Activated effector memory CD4-positive, alpha-beta T cell treated with Interleukin-2 at 50 U/mL for 16 hours (primary cell): Measurements from ENCODE around the gene SARDH.
"Not testable (repeated sequence)": the region's sequence is repeated elsewhere in the genome, so short reads cannot be mapped to it uniquely, and the experiment has no call there.

Experiments used
- DNase-seq: peaks from one replicate; pipeline ENCODE4 v3.0.0-alpha.2; 2020

The SARDH gene

GRCh38 chr9:133754688-133755227 lies 16.6 kb upstream of the SARDH start:
- no peak for DNase-seq

GRCh38 chr9:133754187-133754586 lies 16.0 kb upstream of the SARDH start:
- DNase-seq = no peak

GRCh38 chr9:133752739-133753446 lies 14.7 kb upstream of the SARDH start:
- DNase-seq = no peak

DNA sequence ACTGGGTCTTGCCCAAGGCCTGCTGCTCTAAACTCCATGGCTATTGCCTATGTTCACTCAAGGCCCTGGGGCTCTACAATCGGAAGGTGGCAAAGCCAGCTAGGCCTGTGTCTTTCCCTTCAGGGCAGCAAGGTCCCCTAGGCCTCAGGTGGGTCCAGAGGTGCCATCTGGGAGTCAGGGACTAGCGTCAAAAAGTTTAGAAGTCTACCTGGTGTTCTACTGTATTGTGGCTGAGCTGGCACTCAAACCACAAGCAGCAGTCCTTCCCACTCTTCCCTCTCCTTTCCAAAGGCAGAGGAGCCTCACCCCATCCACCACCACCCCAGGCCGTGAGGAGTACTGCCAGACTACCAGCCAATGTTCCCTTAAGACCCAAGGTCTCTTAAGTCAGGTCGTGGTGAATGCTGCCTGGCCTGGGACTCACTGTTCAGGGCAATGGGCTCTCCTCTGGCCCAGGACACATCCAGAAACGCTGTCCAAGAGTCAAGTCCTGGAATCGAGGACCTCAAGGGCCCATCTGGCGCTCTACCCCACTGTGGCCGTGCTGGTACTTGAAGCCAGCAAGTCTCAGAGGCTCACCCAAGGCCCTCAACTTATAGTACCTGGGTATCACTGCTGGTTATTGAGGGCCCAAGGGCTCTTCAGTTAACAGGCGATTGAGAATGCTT lies 13.0 kb upstream of the SARDH start:
- no peak for DNase-seq

DNA sequence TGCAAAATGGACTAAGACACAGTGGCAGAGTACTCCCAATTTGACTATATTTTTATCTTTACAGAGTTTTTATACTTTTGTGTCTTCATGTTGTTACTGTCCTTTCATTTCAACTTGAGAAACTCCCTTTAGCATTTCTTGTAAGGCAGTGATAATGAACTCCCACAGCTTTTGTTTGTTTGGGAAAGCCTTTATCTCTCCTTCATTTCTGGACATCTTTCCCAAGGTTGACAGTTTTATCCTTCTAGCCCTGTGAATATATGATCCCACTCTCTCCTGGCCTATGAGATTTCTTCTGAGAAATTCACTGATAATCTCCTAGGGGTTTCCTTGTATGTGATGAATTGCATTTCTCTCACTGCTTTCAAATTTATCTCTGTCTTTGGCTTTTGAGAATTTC lies 9.2 kb upstream of the SARDH start:
- no peak for DNase-seq

GRCh38 chr9:133744528-133744927 lies 6.4 kb upstream of the SARDH start:
- not testable (repeated sequence) for DNase-seq

DNA sequence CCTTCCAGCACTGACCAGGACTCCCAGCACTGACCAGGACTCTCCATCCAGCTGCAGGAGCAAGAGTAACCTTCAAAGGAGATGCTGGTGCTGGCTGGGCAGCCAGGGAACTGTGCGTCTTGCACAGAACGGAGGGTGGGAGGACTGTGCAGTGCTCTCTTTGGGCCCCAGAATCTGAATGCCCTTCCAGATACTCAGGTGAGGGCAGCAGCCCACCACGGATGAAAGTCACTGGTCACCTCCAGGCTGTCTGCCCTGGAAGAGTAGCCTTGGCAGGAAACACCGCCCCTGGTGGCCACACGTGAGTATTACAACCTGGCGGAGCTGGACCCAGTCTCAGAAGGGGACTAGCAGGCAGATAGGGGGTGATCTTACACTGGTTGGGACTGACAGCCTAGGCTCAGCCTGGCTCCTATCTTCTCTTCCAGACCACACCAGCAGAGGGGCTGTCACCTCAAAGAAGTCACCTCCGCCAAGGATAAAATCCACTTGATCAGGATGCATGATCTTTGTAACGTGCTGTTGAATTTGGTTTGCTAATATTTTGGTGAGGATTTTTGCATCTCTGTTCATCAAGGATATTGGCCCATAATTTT lies 4.8 kb upstream of the SARDH start:
- DNase-seq = peak; percentile 62

DNA sequence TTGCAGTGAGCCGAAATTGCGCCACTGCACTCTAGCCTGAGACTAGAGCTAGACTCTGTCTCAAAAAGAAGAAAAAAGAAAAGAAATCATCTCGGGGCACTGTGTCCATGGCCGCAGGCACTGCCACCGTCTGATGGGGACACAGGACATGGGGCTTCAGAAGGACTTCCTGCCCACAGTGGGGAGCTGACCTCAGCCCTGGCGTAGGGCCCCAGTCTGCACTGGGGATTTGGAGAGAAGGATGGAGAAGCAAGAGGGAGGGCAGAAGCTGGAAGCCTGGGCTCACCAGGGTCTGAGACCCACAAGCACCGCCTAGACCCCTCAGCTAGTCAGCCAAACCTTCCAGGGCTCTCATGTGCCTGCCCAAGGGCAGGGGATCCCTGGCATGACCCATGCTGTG lies 4.1 kb upstream of the SARDH start:
- no peak for DNase-seq

DNA sequence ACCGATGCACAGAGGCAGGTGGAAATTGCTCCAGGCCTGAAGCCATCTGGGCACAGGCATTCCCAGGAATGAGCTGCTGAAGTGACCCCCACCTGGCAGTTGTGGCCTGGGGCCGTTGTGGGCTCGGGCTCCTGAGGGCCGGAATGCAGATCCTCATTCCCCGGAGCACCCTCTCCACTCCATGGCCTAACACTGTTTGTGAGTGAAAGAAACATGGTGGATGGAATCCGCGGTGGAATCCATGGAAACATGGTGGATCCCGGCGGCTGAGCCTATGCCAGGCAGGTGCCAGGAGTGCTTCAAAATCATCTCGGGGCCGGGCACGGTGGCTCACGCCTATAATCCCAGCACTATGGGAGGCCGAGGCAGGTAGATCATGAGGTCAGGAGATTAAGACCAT lies 3.6 kb upstream of the SARDH start:
- DNase-seq = no peak

- no peak for DNase-seq
Observed at GRCh38 chr9:133740911-133741310, 2.8 kb upstream of the SARDH start.

- no peak for DNase-seq
Observed at GRCh38 chr9:133739408-133740280, 1.5 kb upstream of the SARDH start.

DNA sequence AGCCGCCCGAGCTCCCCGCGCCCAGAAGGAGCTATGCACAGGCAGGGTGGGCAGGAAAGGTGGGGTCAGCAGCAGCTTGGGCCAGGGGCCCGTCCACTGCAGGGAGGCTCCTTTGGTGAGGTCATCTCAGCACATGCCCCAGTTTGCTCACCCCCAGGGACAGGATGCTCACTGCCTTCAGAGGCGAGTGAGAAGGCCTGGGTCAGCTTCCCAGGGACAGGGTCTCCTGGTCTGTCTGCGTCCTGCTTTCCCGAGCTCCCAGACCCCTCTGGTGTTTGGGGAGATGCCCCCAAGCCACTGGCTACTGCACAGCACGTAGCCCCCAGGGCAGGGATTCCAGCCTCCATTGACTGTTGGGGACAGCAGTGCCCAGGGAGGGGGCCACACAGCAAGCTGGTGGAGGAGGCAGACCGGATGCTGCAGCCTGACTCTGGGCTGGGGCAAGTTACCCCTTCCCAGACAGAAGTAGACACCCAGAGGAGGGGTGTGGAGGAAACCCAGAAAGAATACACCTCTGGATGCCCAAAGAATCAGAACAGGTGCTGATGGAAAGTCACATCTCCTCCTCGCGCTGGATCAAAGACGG lies 581 bp upstream of the SARDH start:
- DNase-seq = no peak

- no peak for DNase-seq
Observed at GRCh38 chr9:133737071-133737773, 930 bp downstream of the SARDH start.

DNA sequence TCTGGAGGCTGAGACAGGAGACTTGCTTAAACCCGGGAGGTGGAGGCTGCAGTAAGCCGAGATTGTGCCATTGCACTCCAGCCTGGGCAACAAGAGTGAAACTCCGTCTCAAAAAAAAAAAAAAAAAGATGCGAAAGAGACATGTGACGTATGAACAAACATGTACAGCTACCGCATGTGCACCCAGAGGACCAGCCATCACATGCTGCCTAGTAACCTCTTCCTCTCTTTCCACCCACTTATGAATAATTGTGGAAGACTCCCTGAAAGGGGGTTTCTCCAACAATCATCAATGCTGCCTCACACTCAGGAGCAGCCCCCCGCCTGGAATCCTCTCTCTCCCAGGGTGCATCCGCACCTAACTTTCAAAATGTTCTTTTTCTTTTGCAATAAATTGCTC lies 2.2 kb downstream of the SARDH start:
- DNase-seq = no peak

GRCh38 chr9:133735415-133735775 lies 2.8 kb downstream of the SARDH start:
- DNase-seq = no peak

- no peak for DNase-seq
Observed at GRCh38 chr9:133734590-133735414, 3.4 kb downstream of the SARDH start.

DNA sequence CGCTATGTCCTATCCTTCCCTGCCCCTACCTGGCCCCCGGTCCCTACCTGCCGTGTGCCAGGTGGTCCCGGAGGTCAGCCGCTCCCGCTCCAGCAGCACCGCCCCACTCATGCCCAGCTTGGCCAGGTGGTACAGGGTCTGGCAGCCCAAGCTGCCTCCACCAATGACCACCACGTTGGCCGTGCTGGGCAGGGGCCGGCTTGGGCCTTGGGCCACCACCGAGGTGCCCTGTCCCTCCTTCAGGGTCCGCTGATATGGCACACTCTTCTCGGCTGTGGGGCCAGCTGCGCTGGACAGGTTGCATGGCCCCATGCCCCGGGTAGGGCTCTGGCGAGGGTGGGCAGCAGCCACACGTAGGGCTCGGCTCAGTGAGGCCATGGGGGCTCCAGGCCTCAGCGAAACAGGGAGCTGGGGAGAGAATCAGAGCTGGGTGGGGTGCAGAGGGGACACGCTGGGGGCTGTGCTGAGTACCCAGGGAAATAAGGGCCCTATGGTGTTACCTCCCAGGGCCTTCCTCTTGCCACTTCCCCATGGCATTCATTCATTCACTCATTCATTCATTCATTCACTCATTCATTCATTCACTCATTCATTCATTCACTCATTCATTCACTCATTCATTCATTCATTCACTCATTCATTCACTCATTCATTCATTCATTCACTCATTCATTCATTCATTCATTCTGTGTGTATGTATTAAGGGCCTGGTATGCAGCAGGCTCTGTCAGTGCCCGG lies 4.2 kb downstream of the SARDH start:
- no peak for DNase-seq

GRCh38 chr9:133733421-133733795 lies 4.7 kb downstream of the SARDH start:
- no peak for DNase-seq

DNA sequence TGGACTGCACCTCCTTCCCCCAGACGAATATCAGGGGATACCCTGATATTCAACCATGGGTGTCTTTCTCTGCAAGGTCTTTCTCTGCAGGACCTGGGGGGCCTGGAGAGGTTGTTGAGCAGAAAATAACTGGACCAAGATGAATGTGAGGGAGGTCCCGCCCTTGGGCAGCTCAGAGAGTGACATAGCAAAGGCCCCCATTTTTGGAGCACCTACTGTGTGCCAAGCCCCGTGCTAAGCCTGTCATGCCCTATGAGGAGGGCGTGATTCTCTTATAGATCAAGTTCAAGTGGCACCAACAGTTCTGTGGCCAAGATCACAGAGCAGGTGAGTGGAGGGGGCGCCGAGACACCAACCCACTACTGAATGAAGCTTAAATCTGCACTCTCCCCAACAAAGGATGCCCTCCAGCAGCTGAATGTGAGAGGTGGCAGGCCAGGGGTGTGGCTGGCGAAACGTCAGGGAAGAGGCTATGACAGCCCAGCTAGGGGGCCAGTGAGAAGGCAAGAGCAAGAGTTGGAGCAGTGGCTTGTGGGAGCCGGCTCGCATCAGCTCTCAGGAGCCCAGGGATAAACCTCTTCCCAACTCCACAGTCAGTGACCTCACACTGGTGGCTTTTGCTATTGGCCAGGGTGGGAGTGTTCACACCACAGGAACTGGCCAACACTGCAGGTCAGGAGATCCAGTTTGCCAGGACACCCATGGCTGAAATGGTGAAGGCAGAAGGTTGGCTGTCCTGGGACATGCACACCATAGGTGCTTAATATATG lies 5.3 kb downstream of the SARDH start:
- no peak for DNase-seq
